Omental fat pad (tissue), 4 donors: Measurements from ENCODE around the gene MAPK8IP3. TPM values are rescaled to one million over a fixed set of nuclear protein-coding genes. Genes with fewer than 3 reads are reported as not detected.
A peak's percentile ranks its signal among the peaks of the same experiment; 100 is the strongest.

Experiments
- ATAC-seq: fragments of 150-250 bp; one replicate; pipeline ENCODE4 v1.9.1; 2016; ENCODE audit warnings: mild to moderate bottlenecking, moderate library complexity; ENCODE audit not compliant: low FRiP score
- DNase-seq: peaks from one replicate; pipeline ENCODE4 v3.0.0-alpha.2; 2019; ENCODE audit warnings: low spot score
- CTCF ChIP-seq, 3 donors: fragments of 450-650 bp; IDR thresholded peaks; one replicate each; pipeline ENCODE4 v1.5.1; 2016 to 2017; ENCODE audit warnings: antibody characterized with exemption in 3 of 3, mild to moderate bottlenecking in 3 of 3, moderate library complexity in 2 of 3
- total RNA-seq, 4 donors: library from RNA; depleted of rRNA; stranded (reverse); fragments of >200 nt; gene quantifications; one replicate each; pipeline ENCODE4 v1.1.0, GENCODE V29; 2016

The MAPK8IP3 gene
- total RNA-seq, 4 donors from 2014 or later = 27.3 to 73.3 (median 51.6) TPM

GRCh38 chr16:1689853-1690252 is 16.1 kb upstream of the MAPK8IP3 start:
- no peak for ATAC-seq
- no peak for TF ChIP-seq CTCF (IDR thresholded peaks at IDR 0.05)
- no peak for DNase-seq

- DNase-seq (no peak), ATAC-seq (no peak)
- no peak for TF ChIP-seq CTCF (IDR thresholded peaks at IDR 0.05)
These were observed 15.2 kb upstream of the MAPK8IP3 start for GRCh38 chr16:1690810-1691209.

- ATAC-seq (no peak), DNase-seq (no peak)
- no peak for TF ChIP-seq CTCF (IDR thresholded peaks at IDR 0.05)
These were observed 14.7 kb upstream of the MAPK8IP3 start for GRCh38 chr16:1691276-1691675.

- peak; percentile 28 for ATAC-seq
- TF ChIP-seq CTCF (IDR thresholded peaks at IDR 0.05) = no peak
- no peak for DNase-seq
These were observed 14.0 kb upstream of the MAPK8IP3 start for GRCh38 chr16:1691956-1692355.

- ATAC-seq = no peak
- no peak for DNase-seq
- TF ChIP-seq CTCF (IDR thresholded peaks at IDR 0.05) = no peak
These were observed 9.1 kb upstream of the MAPK8IP3 start for GRCh38 chr16:1696863-1697262.

GRCh38 chr16:1698680-1699079 is 7.3 kb upstream of the MAPK8IP3 start:
- DNase-seq (no peak), ATAC-seq (no peak)
- no peak for TF ChIP-seq CTCF (IDR thresholded peaks at IDR 0.05)

GRCh38 chr16:1700246-1700645 is 5.7 kb upstream of the MAPK8IP3 start:
- DNase-seq (no peak), ATAC-seq (no peak)
- no peak for TF ChIP-seq CTCF (IDR thresholded peaks at IDR 0.05)
